T-cell (primary cell): ENCODE measurements around the gene SP7. TPM values are rescaled to one million over a fixed set of nuclear protein-coding genes. Genes with fewer than 3 reads are reported as not detected.

ENCODE experiments used
- ATAC-seq, 4 experiments: fragments of 200-7000 bp in 3 of 4; fragments of 150-1000 bp in 1 of 4; cut with Tn5 transposase; replicated peaks in 1 of 4; 1 replicate in 3 of 4; 2 replicates in 1 of 4; pipeline ENCODE4 v1.10.0; 2021; ENCODE audit warnings: moderate library complexity in 3 of 4, mild to moderate bottlenecking in 2 of 4, moderate number of reproducible peaks in 1 of 4
- CTCF ChIA-PET, 2 donors: fragments of 300-600 bp; sonication (Branson Sonifier 250); formaldehyde crosslinking; loops; one replicate each; lab custom pipeline; 2022; ENCODE audit warnings: antibody characterized with exemption in 2 of 2; lab: Charles Lee
- POLR2A ChIA-PET, 2 donors: fragments of 300-600 bp; sonication (Branson Sonifier 250); formaldehyde crosslinking; loops; one replicate each; lab custom pipeline; 2022; ENCODE audit warnings: antibody characterized with exemption in 2 of 2; lab: Charles Lee
- DNase-seq, 35 experiments: peaks; one replicate each; pipeline versions ENCODE4 v3.0.0 to v3.0.0-alpha.2; 2013 to 2023
- H3K27ac ChIP-seq: one replicate; pipeline ENCODE4 v1.5.1; 2013; ENCODE audit warnings: low read length
- H3K27me3 ChIP-seq, 2 experiments: replicated peaks in 1 of 2; 1 replicate in 1 of 2; 2 replicates in 1 of 2; pipeline versions ENCODE4 v1.6.1 to v1.7.0; 2013; ENCODE audit warnings: low read length in 1 of 2, mixed read lengths in 1 of 2; ENCODE audit not compliant: control insufficient read depth in 2 of 2, insufficient read depth in 2 of 2; ENCODE audit errors: extremely low read depth in 1 of 2
- H3K36me3 ChIP-seq, 2 donors: 1 replicate in 1 of 2; 2 replicates in 1 of 2; pipeline versions ENCODE4 v1.6.1 to v1.7.0; 2013; ENCODE audit warnings: low read length in 1 of 2; ENCODE audit not compliant: control insufficient read depth in 2 of 2, insufficient read depth in 1 of 2; ENCODE audit errors: extremely low read depth in 1 of 2
- H3K4me1 ChIP-seq, 2 experiments: 1 replicate in 1 of 2; 2 replicates in 1 of 2; pipeline versions ENCODE4 v1.6.1 to v1.7.0; 2013; ENCODE audit warnings: low read length in 2 of 2, mixed read lengths in 1 of 2; ENCODE audit not compliant: insufficient read depth in 2 of 2, control insufficient read depth in 1 of 2; ENCODE audit errors: extremely low read depth in 1 of 2
- H3K4me3 ChIP-seq, 2 donors: 1 replicate in 1 of 2; 2 replicates in 1 of 2; pipeline versions ENCODE4 v1.5.1 to v1.7.0; 2013; ENCODE audit warnings: mild to moderate bottlenecking in 2 of 2, low read length in 1 of 2, moderate library complexity in 1 of 2; ENCODE audit not compliant: control insufficient read depth in 1 of 2; ENCODE audit errors: extremely low read depth in 1 of 2
- H3K9me3 ChIP-seq: 2 replicates; pipeline ENCODE4 v1.7.0; 2013
- H3K27ac Mint-ChIP-seq, 2 donors: one replicate each; pipeline ENCODE4 v1.8.0; 2020 to 2021; ENCODE audit warnings: mild to moderate bottlenecking in 2 of 2, mixed read lengths in 2 of 2
- H3K27me3 Mint-ChIP-seq, 2 donors: one replicate each; pipeline ENCODE4 v1.8.0; 2021 to 2022; ENCODE audit warnings: mixed read lengths in 2 of 2
- H3K36me3 Mint-ChIP-seq: one replicate; pipeline ENCODE4 v1.8.0; 2021; ENCODE audit warnings: mixed read lengths
- H3K4me1 Mint-ChIP-seq, 3 donors: one replicate each; pipeline ENCODE4 v1.8.0; 2020 to 2022; ENCODE audit warnings: mixed read lengths in 3 of 3, mild to moderate bottlenecking in 1 of 3
- H3K4me3 Mint-ChIP-seq, 3 donors: one replicate each; pipeline ENCODE4 v1.8.0; 2020 to 2022; ENCODE audit warnings: mild to moderate bottlenecking in 3 of 3, mixed read lengths in 3 of 3, moderate library complexity in 3 of 3
- H3K9me3 Mint-ChIP-seq, 3 donors: one replicate each; pipeline ENCODE4 v1.8.0; 2020 to 2022; ENCODE audit warnings: mixed read lengths in 3 of 3
- WGBS: methylation state at CpG from one replicate; pipeline ENCODE4 v1.1.5; 2013; ENCODE audit warnings: missing lambda C conversion rate; ENCODE audit not compliant: insufficient coverage; 5-methylcytosine and 5-hydroxymethylcytosine counted together
- total RNA-seq, 35 experiments: library from RNA in 6 of 35; stranded (reverse) in 6 of 35; fragments of 120-200 nt in 1 of 35; gene quantifications; one replicate each; pipeline versions ENCODE4 v1.2.1 to v1.2.4 and lab custom pipeline; 2013 to 2026

The SP7 gene
- total RNA-seq, 5 donors from 2014 or later (not counting 1 experiment from before 2014, with no cell fraction given), result 0.12 TPM; not detected in 4

GRCh38 chr12:53302903-53303302 is 33.3 kb downstream of the SP7 start:
- peaks cover 61% of the 10 kb centered on the region for H3K36me3 Mint-ChIP-seq
- DNase-seq, result no peak
- ChIA-PET POLR2A (interaction anchor here in 1 of 2 donors (1.1 kb wide), 1 partner anchor 35 kb away, joined by 3 read pairs; the partner anchor contains the start of gene ESPL1), CTCF (interaction anchor here (1.1 to 2.2 kb wide), 2 partner anchors 18 kb away, joined by 3 to 6 read pairs; partner anchors contain the start of gene AAAS (in 1 of the 2))
- peaks cover 6 to 40% of the 10 kb centered on the region in 2 experiments for H3K4me1 ChIP-seq
- H3K27ac Mint-ChIP-seq, result peak overlapping the region; percentile 7 to 16
- H3K9me3 ChIP-seq, result no peaks in the 10 kb centered on the region
- H3K9me3 Mint-ChIP-seq, result no peaks in the 10 kb centered on the region
- H3K4me3 Mint-ChIP-seq, result peak overlapping the region; percentile 7 to 91 (median 39)
- H3K27me3 ChIP-seq, result no peaks in the 10 kb centered on the region
- H3K27me3 Mint-ChIP-seq, result no peaks in the 10 kb centered on the region
- H3K4me1 Mint-ChIP-seq, result peaks cover 44 to 50% (median 48%) of the 10 kb centered on the region in 3 donors
- H3K4me3 ChIP-seq, result no peak overlapping the region
- WGBS, result 97% methylated on average over 3 of the region's 5 CpGs
- H3K27ac ChIP-seq, result no peak overlapping the region
- peaks cover 21 to 59% of the 10 kb centered on the region in 2 donors for H3K36me3 ChIP-seq
- ATAC-seq, result no peak

GRCh38 chr12:53300187-53300586 is 36.0 kb downstream of the SP7 start:
- ChIA-PET CTCF (interaction anchor here in 1 of 2 donors (0.6 to 3.0 kb wide), 4 partner anchors 21 to 120 kb away, joined by 3 to 20 read pairs (median 4); partner anchors contain the start of genes AAAS and ZNF740), POLR2A (no interaction called here)
- peak overlapping the region; percentile 86 to 94 for H3K27ac Mint-ChIP-seq
- peaks cover 12 to 57% of the 10 kb centered on the region in 2 experiments for H3K4me1 ChIP-seq
- peak overlapping the region; percentile 72 for H3K27ac ChIP-seq
- H3K9me3 Mint-ChIP-seq, result no peaks in the 10 kb centered on the region
- peaks cover 49% of the 10 kb centered on the region for H3K36me3 Mint-ChIP-seq
- ATAC-seq (no peak), DNase-seq (no peak)
- no peaks in the 10 kb centered on the region for H3K27me3 ChIP-seq
- H3K4me3 ChIP-seq, result peak overlapping the region; percentile 56 to 71
- H3K36me3 ChIP-seq, result peaks cover 8 to 40% of the 10 kb centered on the region in 2 donors
- peaks cover 70 to 75% (median 72%) of the 10 kb centered on the region in 3 donors for H3K4me1 Mint-ChIP-seq
- no peaks in the 10 kb centered on the region for H3K9me3 ChIP-seq
- H3K27me3 Mint-ChIP-seq, result no peaks in the 10 kb centered on the region
- peak overlapping the region; percentile 91 to 99 (median 96) for H3K4me3 Mint-ChIP-seq
- WGBS, result 9% methylated on average over 8 of the region's 12 CpGs

GRCh38 chr12:53299454-53300180 is 36.5 kb downstream of the SP7 start, which contains the start of gene MYG1:
Gene MYG1, plus strand, starts transcription at chr12:53299695. Its CDS starts 43 bp downstream, at chr12:53299738.
- peak; percentile 63 to 91 (median 84) for DNase-seq
- Histone ChIP-seq H3K27me3 (no peaks in the 10 kb centered on the region), H3K4me1 (peaks cover 12 to 63% of the 10 kb centered on the region in 2 experiments), H3K9me3 (no peaks in the 10 kb centered on the region), H3K4me3 (peak within 1 kb of the TSS; percentile 56 to 71), H3K36me3 (peaks cover 8 to 38% of the 10 kb centered on the region in 2 donors), H3K27ac (peak within 1 kb of the TSS; percentile 72)
- ChIA-PET POLR2A (interaction anchor here (0.5 to 1.3 kb wide), 2 partner anchors 22 to 33 kb away, joined by 5 to 6 read pairs; partner anchors contain the start of gene AAAS (in 1 of the 2)), CTCF (interaction anchor here in 1 of 2 donors (0.6 to 3.0 kb wide), 7 partner anchors 22 to 119 kb away, joined by 3 to 20 read pairs (median 4); partner anchors contain the start of genes AAAS, ESPL1, SP1 and ZNF740)
- Mint-ChIP-seq H3K36me3 (peaks cover 48% of the 10 kb centered on the region), H3K27ac (peak within 1 kb of the TSS; percentile 86 to 94), H3K9me3 (no peaks in the 10 kb centered on the region), H3K27me3 (no peaks in the 10 kb centered on the region), H3K4me3 (peak within 1 kb of the TSS; percentile 91 to 99 (median 96)), H3K4me1 (peaks cover 76 to 80% (median 78%) of the 10 kb centered on the region in 3 donors)
- ATAC-seq, result peak; percentile 70 to 78 (median 70)
- WGBS, result 2% methylated on average over 45 of the region's 51 CpGs

- H3K27me3 Mint-ChIP-seq, result no peaks in the 10 kb centered on the region
- Histone ChIP-seq H3K36me3 (peaks cover 8 to 36% of the 10 kb centered on the region in 2 donors), H3K4me1 (peaks cover 12 to 66% of the 10 kb centered on the region in 2 experiments), H3K27me3 (no peaks in the 10 kb centered on the region), H3K4me3 (peak overlapping the region in 1 of 2 donors; percentile 71), H3K9me3 (no peaks in the 10 kb centered on the region), H3K27ac (peak overlapping the region; percentile 72)
- peak in 3 of 35 experiments; percentile 5 to 39 (median 22) for DNase-seq
- H3K4me3 Mint-ChIP-seq, result peak overlapping the region; percentile 91 to 99 (median 96)
- no peaks in the 10 kb centered on the region for H3K9me3 Mint-ChIP-seq
- no peak for ATAC-seq
- peak overlapping the region; percentile 86 to 94 for H3K27ac Mint-ChIP-seq
- ChIA-PET CTCF (interaction anchor here in 1 of 2 donors (0.9 to 3.0 kb wide), 5 partner anchors 23 to 79 kb away, joined by 3 to 20 read pairs (median 4); partner anchors contain the start of genes AAAS and ESPL1), POLR2A (interaction anchor here (0.5 to 1.3 kb wide), 3 partner anchors 9 to 33 kb away, joined by 5 to 9 read pairs (median 6); partner anchors contain the start of gene AAAS (in 1 of the 2))
- peaks cover 76 to 81% (median 80%) of the 10 kb centered on the region in 3 donors for H3K4me1 Mint-ChIP-seq
- H3K36me3 Mint-ChIP-seq, result peaks cover 48% of the 10 kb centered on the region
- WGBS, result 44% methylated on average over 2 of the region's 5 CpGs
Measured at GRCh38 chr12:53299101-53299453, 37.1 kb downstream of the SP7 start.

- Histone ChIP-seq H3K4me1 (peaks cover 12 to 65% of the 10 kb centered on the region in 2 experiments), H3K27ac (no peak overlapping the region), H3K4me3 (no peak overlapping the region), H3K27me3 (no peaks in the 10 kb centered on the region), H3K9me3 (no peaks in the 10 kb centered on the region), H3K36me3 (peaks cover 8 to 31% of the 10 kb centered on the region in 2 donors)
- no peaks in the 10 kb centered on the region for H3K9me3 Mint-ChIP-seq
- H3K4me3 Mint-ChIP-seq, result peak overlapping the region; percentile 47 to 91 (median 59)
- ChIA-PET POLR2A (interaction anchor here in 1 of 2 donors (0.6 to 1.3 kb wide), 4 partner anchors 10 to 224 kb away, joined by 3 to 9 read pairs (median 4); partner anchors contain the start of gene AAAS), CTCF (interaction anchor here (0.6 to 3.9 kb wide), 5 partner anchors 23 to 84 kb away, joined by 3 to 13 read pairs (median 5); partner anchors contain the start of gene AAAS (in 2 of the 2))
- H3K4me1 Mint-ChIP-seq, result peaks cover 76 to 79% (median 77%) of the 10 kb centered on the region in 3 donors
- no peaks in the 10 kb centered on the region for H3K27me3 Mint-ChIP-seq
- no CpG with 5 or more reads among the region's 5 CpGs for WGBS
- H3K36me3 Mint-ChIP-seq, result peaks cover 45% of the 10 kb centered on the region
- ATAC-seq (no peak), DNase-seq (no peak)
- H3K27ac Mint-ChIP-seq, result peak overlapping the region in 1 of 2 donors; percentile 39
Measured at GRCh38 chr12:53298164-53298563, 38.0 kb downstream of the SP7 start.
